Trophoblast cell (in vitro differentiated cells and primary cell): Measurements from ENCODE around the gene PLA2G2C.
"Not testable (repeated sequence)": the region's sequence is repeated elsewhere in the genome, so short reads cannot be mapped to it uniquely, and the experiment has no call there.

Experiments
- DNase-seq, 2 donors: peaks; one replicate each; pipeline ENCODE4 v3.0.0-alpha.2; 2016
- H2AFZ ChIP-seq: 2 replicates; pipeline ENCODE4 v1.6.1; 2013; ENCODE audit warnings: low read length, moderate library complexity, mild to moderate bottlenecking; ENCODE audit not compliant: insufficient read depth, poor library complexity
- H2AK5ac ChIP-seq: 2 replicates; pipeline ENCODE4 v1.6.1; 2013; ENCODE audit warnings: mild to moderate bottlenecking, low read length
- H2BK120ac ChIP-seq: 2 replicates; pipeline ENCODE4 v1.6.1; 2013; ENCODE audit warnings: low read length, mild to moderate bottlenecking, moderate library complexity; ENCODE audit not compliant: insufficient read depth, poor library complexity
- H2BK12ac ChIP-seq: 2 replicates; pipeline ENCODE4 v1.6.1; 2013; ENCODE audit warnings: mild to moderate bottlenecking, low read length, moderate library complexity
- H2BK5ac ChIP-seq: 2 replicates; pipeline ENCODE4 v1.6.1; 2013; ENCODE audit warnings: low read length, low read depth, moderate library complexity, mild to moderate bottlenecking; ENCODE audit not compliant: poor library complexity
- H3K14ac ChIP-seq: 2 replicates; pipeline ENCODE4 v1.6.1; 2013; ENCODE audit warnings: mild to moderate bottlenecking, low read length
- H3K18ac ChIP-seq: 2 replicates; pipeline ENCODE4 v1.6.1; 2013; ENCODE audit warnings: mild to moderate bottlenecking, low read length
- H3K23ac ChIP-seq: 2 replicates; pipeline ENCODE4 v1.6.1; 2013; ENCODE audit warnings: low read length
- H3K27ac ChIP-seq: 2 replicates; pipeline ENCODE4 v1.5.1; 2013; ENCODE audit warnings: low read depth, mild to moderate bottlenecking, inconsistent platforms, low read length, moderate library complexity
- H3K27me3 ChIP-seq: 2 replicates; pipeline ENCODE4 v1.6.1; 2013; ENCODE audit warnings: inconsistent platforms, mild to moderate bottlenecking, low read length, moderate library complexity; ENCODE audit not compliant: insufficient read depth
- H3K36me3 ChIP-seq, 2 experiments: 1 replicate in 1 of 2; 2 replicates in 1 of 2; pipeline ENCODE4 v1.6.1; 2013; ENCODE audit warnings: low read length in 2 of 2, mild to moderate bottlenecking in 2 of 2, moderate library complexity in 1 of 2; ENCODE audit not compliant: insufficient read depth in 2 of 2, control insufficient read depth in 1 of 2
- H3K4ac ChIP-seq: 2 replicates; pipeline ENCODE4 v1.6.1; 2013; ENCODE audit warnings: low read depth, mild to moderate bottlenecking, low read length, moderate library complexity
- H3K4me1 ChIP-seq, 2 experiments: 1 replicate in 1 of 2; 2 replicates in 1 of 2; pipeline ENCODE4 v1.6.1; 2013; ENCODE audit warnings: low read length in 2 of 2, mild to moderate bottlenecking in 2 of 2, moderate library complexity in 1 of 2; ENCODE audit not compliant: insufficient read depth in 2 of 2, control insufficient read depth in 1 of 2
- H3K4me2 ChIP-seq: 2 replicates; pipeline ENCODE4 v1.6.1; 2013; ENCODE audit warnings: inconsistent platforms, mild to moderate bottlenecking, low read length, moderate library complexity
- H3K4me3 ChIP-seq: 2 replicates; pipeline ENCODE4 v1.5.1; 2013; ENCODE audit warnings: mild to moderate bottlenecking, low read depth, low read length, inconsistent platforms
- H3K79me1 ChIP-seq: one replicate; pipeline ENCODE4 v1.6.1; 2013; ENCODE audit warnings: low read length
- H3K79me2 ChIP-seq: 2 replicates; pipeline ENCODE4 v1.6.1; 2013; ENCODE audit warnings: low read length, mild to moderate bottlenecking; ENCODE audit not compliant: control insufficient read depth, insufficient read depth, poor library complexity
- H3K9ac ChIP-seq: 2 replicates; pipeline ENCODE4 v1.6.1; 2013; ENCODE audit warnings: mild to moderate bottlenecking, low read length
- H3K9me3 ChIP-seq: 2 replicates; pipeline ENCODE4 v1.6.1; 2013; ENCODE audit warnings: low read depth, mild to moderate bottlenecking, control low read depth, inconsistent platforms, low read length; ENCODE audit not compliant: insufficient read depth
- H4K12ac ChIP-seq: 2 replicates; pipeline ENCODE4 v1.6.1; 2013; ENCODE audit warnings: low read depth, mild to moderate bottlenecking, low read length, moderate library complexity
- H4K8ac ChIP-seq: 2 replicates; pipeline ENCODE4 v1.6.1; 2013; ENCODE audit warnings: low read depth, mild to moderate bottlenecking, low read length, moderate library complexity
- H4K91ac ChIP-seq: one replicate; pipeline ENCODE4 v1.6.1; 2013; ENCODE audit warnings: low read depth, mild to moderate bottlenecking, low read length, moderate library complexity
- WGBS: extraction: QIAGEN DNeasy Blood & Tissue Kit; methylation state at CpG from one replicate; pipeline ENCODE4 v1.1.7; 2013; ENCODE audit warnings: missing lambda C conversion rate; ENCODE audit not compliant: insufficient read length, insufficient coverage; ENCODE audit errors: extremely low coverage; 5-methylcytosine and 5-hydroxymethylcytosine counted together

PLA2G2C gene

GRCh38 chr1:20137055-20137454 lies 49.3 kb downstream of the PLA2G2C start:
- Histone ChIP-seq H3K23ac (no peak overlapping the region), H4K12ac (no peak overlapping the region), H2BK120ac (no peak overlapping the region), H3K79me1 (no peaks in the 10 kb centered on the region), H2AFZ (no peak overlapping the region), H3K4me3 (no peak overlapping the region), H3K18ac (no peak overlapping the region), H3K9me3 (no peaks in the 10 kb centered on the region), H3K27ac (no peak overlapping the region), H3K9ac (no peak overlapping the region), H2AK5ac (no peak overlapping the region), H3K4me2 (no peak overlapping the region), H2BK5ac (no peak overlapping the region), H3K4me1 (peaks cover 7 to 11% of the 10 kb centered on the region in 2 experiments), H3K27me3 (no peaks in the 10 kb centered on the region), H3K36me3 (no peaks in the 10 kb centered on the region), H4K8ac (no peak overlapping the region), H3K79me2 (no peaks in the 10 kb centered on the region), H2BK12ac (no peak overlapping the region), H3K14ac (no peak overlapping the region), H3K4ac (no peak overlapping the region), H4K91ac (no peak overlapping the region)
- WGBS = no CpG with 5 or more reads among the region's 4 CpGs
- peak in 1 of 2 donors; percentile 48 for DNase-seq

GRCh38 chr1:20136249-20136648 lies 50.1 kb downstream of the PLA2G2C start:
- H2BK12ac ChIP-seq = no peak overlapping the region
- no peak overlapping the region for H4K91ac ChIP-seq
- no peak overlapping the region for H2AFZ ChIP-seq
- H2BK5ac ChIP-seq = no peak overlapping the region
- no CpG with 5 or more reads among the region's 3 CpGs for WGBS
- no peaks in the 10 kb centered on the region for H3K36me3 ChIP-seq
- H3K27me3 ChIP-seq = no peaks in the 10 kb centered on the region
- no peak overlapping the region for H4K12ac ChIP-seq
- H3K4ac ChIP-seq = no peak overlapping the region
- DNase-seq = no peak
- H3K9me3 ChIP-seq = no peaks in the 10 kb centered on the region
- H3K9ac ChIP-seq = no peak overlapping the region
- no peaks in the 10 kb centered on the region for H3K79me2 ChIP-seq
- no peak overlapping the region for H3K18ac ChIP-seq
- H2AK5ac ChIP-seq = no peak overlapping the region
- H2BK120ac ChIP-seq = no peak overlapping the region
- peaks cover 7 to 11% of the 10 kb centered on the region in 2 experiments for H3K4me1 ChIP-seq
- no peaks in the 10 kb centered on the region for H3K79me1 ChIP-seq
- no peak overlapping the region for H3K4me2 ChIP-seq
- no peak overlapping the region for H4K8ac ChIP-seq
- no peak overlapping the region for H3K27ac ChIP-seq
- H3K23ac ChIP-seq = no peak overlapping the region
- no peak overlapping the region for H3K4me3 ChIP-seq
- no peak overlapping the region for H3K14ac ChIP-seq

DNA sequence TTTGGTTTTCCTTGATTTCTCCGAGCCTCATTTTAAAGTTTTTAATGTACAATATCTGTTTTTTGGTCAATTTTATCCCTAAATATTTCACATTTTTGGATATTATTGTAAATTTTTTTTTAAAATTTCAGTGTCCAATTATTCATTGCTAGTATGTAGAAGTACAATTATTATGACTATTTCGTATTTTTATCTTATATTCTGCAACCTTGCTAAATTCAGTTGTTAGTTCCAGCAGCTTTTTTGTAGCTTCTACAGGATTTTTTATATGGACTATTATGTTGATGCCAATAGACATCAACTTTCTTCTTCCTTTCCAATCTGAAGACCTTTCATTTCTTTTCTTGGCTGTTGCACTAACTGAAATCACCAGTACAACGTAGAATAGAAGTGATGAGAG lies 51.3 kb downstream of the PLA2G2C start:
- Histone ChIP-seq H3K27ac (no peak overlapping the region), H2BK5ac (no peak overlapping the region), H4K91ac (no peak overlapping the region), H3K4me3 (no peak overlapping the region), H3K23ac (no peak overlapping the region), H3K4me2 (no peak overlapping the region), H3K79me2 (no peaks in the 10 kb centered on the region), H3K36me3 (no peaks in the 10 kb centered on the region), H2BK120ac (no peak overlapping the region), H3K27me3 (no peaks in the 10 kb centered on the region), H3K4me1 (peaks cover 7 to 11% of the 10 kb centered on the region in 2 experiments), H3K79me1 (no peaks in the 10 kb centered on the region), H3K18ac (no peak overlapping the region), H3K9ac (no peak overlapping the region), H3K9me3 (no peaks in the 10 kb centered on the region), H2AK5ac (no peak overlapping the region), H4K12ac (no peak overlapping the region), H3K4ac (no peak overlapping the region), H4K8ac (no peak overlapping the region), H3K14ac (no peak overlapping the region), H2AFZ (no peak overlapping the region), H2BK12ac (no peak overlapping the region)
- DNase-seq = no peak
- WGBS = no CpG with 5 or more reads among the region's 3 CpGs

- H3K79me1 ChIP-seq, H3K9ac ChIP-seq, H3K14ac ChIP-seq, H3K27me3 ChIP-seq, H3K36me3 ChIP-seq, H3K9me3 ChIP-seq, H2BK5ac ChIP-seq, H3K4me3 ChIP-seq, H3K4me1 ChIP-seq, H3K4ac ChIP-seq, H3K23ac ChIP-seq, H3K27ac ChIP-seq, H2BK12ac ChIP-seq, H4K8ac ChIP-seq, H2AFZ ChIP-seq, H2AK5ac ChIP-seq, DNase-seq, H2BK120ac ChIP-seq, H3K79me2 ChIP-seq, H4K12ac ChIP-seq, H3K18ac ChIP-seq, H3K4me2 ChIP-seq, H4K91ac ChIP-seq: not testable (repeated sequence)
- WGBS = no CpG with 5 or more reads among the region's 3 CpGs
Observed at GRCh38 chr1:20130518-20130917, 55.8 kb downstream of the PLA2G2C start.
